OCI-LY7 (cell line): ENCODE results near the gene CFAP61. TPM values are rescaled to one million over a fixed set of nuclear protein-coding genes. Genes with fewer than 3 reads are reported as not detected.
A peak's percentile ranks its signal among the peaks of the same experiment; 100 is the strongest.

ENCODE experiments used
- BruUV-seq: library from RNA; stranded (reverse); fragments of 400-500 nt; replicated peaks from 2 replicates; lab custom pipeline; 2021; lab: Mats Ljungman, UMichigan
- CTCF ChIA-PET: fragments of 300-600 bp; sonication (Branson Sonifier 250); formaldehyde crosslinking; loops from one replicate; lab custom pipeline; 2022; ENCODE audit warnings: antibody characterized with exemption; ENCODE audit not compliant: unreplicated experiment; lab: Charles Lee
- POLR2A ChIA-PET: fragments of 300-600 bp; sonication (Branson Sonifier 250); formaldehyde crosslinking; loops from one replicate; lab custom pipeline; 2022; ENCODE audit warnings: antibody characterized with exemption; lab: Charles Lee
- DNase-seq: peaks from one replicate; pipeline ENCODE4 v3.0.0-alpha.2; 2015; ENCODE audit warnings: low spot score
- H2AFZ ChIP-seq: fragments of 200-600 bp; sonication (generic), shearing (Covaris generic); 2 replicates; pipeline ENCODE4 v1.6.1; 2014; ENCODE audit warnings: mild to moderate bottlenecking, antibody characterized with exemption, low read length, moderate library complexity
- H3K27ac ChIP-seq: fragments of 200-600 bp; sonication (generic); 2 replicates; pipeline ENCODE4 v1.5.1; 2014; ENCODE audit warnings: mixed run types, low read depth, mild to moderate bottlenecking, moderate library complexity, low read length, inconsistent platforms; ENCODE audit not compliant: poor library complexity, severe bottlenecking
- H3K36me3 ChIP-seq: fragments of 200-600 bp; sonication (generic); 2 replicates; pipeline ENCODE4 v1.6.1; 2014; ENCODE audit warnings: mild to moderate bottlenecking, antibody characterized with exemption, low read length, moderate library complexity, mixed read lengths; ENCODE audit not compliant: insufficient read depth
- H3K4me1 ChIP-seq: fragments of 200-600 bp; sonication (generic); 2 replicates; pipeline ENCODE4 v1.5.1; 2014; ENCODE audit warnings: mild to moderate bottlenecking, low read length; ENCODE audit not compliant: insufficient read depth, poor library complexity, severe bottlenecking
- H3K4me2 ChIP-seq: fragments of 200-600 bp; sonication (generic); 2 replicates; pipeline ENCODE4 v1.6.1; 2014; ENCODE audit warnings: mild to moderate bottlenecking, low read length
- H3K4me3 ChIP-seq: fragments of 200-600 bp; sonication (generic); 2 replicates; pipeline ENCODE4 v1.5.1; 2014; ENCODE audit warnings: mild to moderate bottlenecking, low read depth, low read length; ENCODE audit not compliant: poor library complexity, severe bottlenecking
- H3K79me2 ChIP-seq: fragments of 200-600 bp; sonication (generic); 2 replicates; pipeline ENCODE4 v1.6.1; 2016; ENCODE audit warnings: low read depth, mild to moderate bottlenecking, low read length, moderate library complexity, mixed read lengths; ENCODE audit not compliant: insufficient read depth
- H3K9me2 ChIP-seq: fragments of 200-600 bp; sonication (generic); 2 replicates; pipeline ENCODE4 v1.6.1; 2016; ENCODE audit warnings: mild to moderate bottlenecking, low read length, mixed read lengths; ENCODE audit not compliant: insufficient read depth
- H3K9me3 ChIP-seq: fragments of 200-600 bp; sonication (generic); 2 replicates; pipeline ENCODE4 v1.6.1; 2014; ENCODE audit warnings: mild to moderate bottlenecking, mixed run types, low read length, mixed read lengths
- H4K20me1 ChIP-seq: fragments of 200-600 bp; sonication (generic); 2 replicates; pipeline ENCODE4 v1.6.1; 2014; ENCODE audit warnings: mild to moderate bottlenecking, antibody characterized with exemption, low read length, moderate library complexity, mixed read lengths; ENCODE audit not compliant: insufficient read depth
- CTCF ChIP-seq: fragments of 200-600 bp; sonication (generic); conservative IDR thresholded peaks from 2 replicates; pipeline ENCODE4 v1.5.1; 2014; ENCODE audit warnings: mild to moderate bottlenecking, antibody characterized with exemption, low read length, moderate library complexity, mixed read lengths
- EZH2phosphoT487 ChIP-seq: fragments of 200-600 bp; sonication (generic); IDR thresholded peaks from 2 replicates; pipeline ENCODE4 v1.6.1; 2018; ENCODE audit warnings: low read depth, borderline replicate concordance, mild to moderate bottlenecking, mixed run types, antibody characterized with exemption, low read length, moderate library complexity, mixed read lengths
- intact Hi-C: fragments of 100-400 bp; cut with micrococcal nuclease; formaldehyde crosslinking; loops from one replicate; pipeline ENCODE4 v1.10.0; 2022; ENCODE audit not compliant: unreplicated experiment
- total RNA-seq, 2 experiments: library from RNA; depleted of rRNA in 1 of 2; stranded (reverse); fragments of >200 nt in 1 of 2; shearing (Covaris generic) in 1 of 2; gene quantifications; 2 replicates each; pipeline ENCODE4 v1.2.3, GENCODE V29; 2014 to 2022

Gene CFAP61
- total RNA-seq, 2 experiments from 2014 or later = 0.06 TPM; not detected in 1

- intact Hi-C loops = no loop called here
- H3K27ac ChIP-seq = no peak overlapping the region
- peaks cover 15% of the 10 kb centered on the region; the same call in 1 of the 2 replicates for H3K36me3 ChIP-seq
- H3K79me2 ChIP-seq = peaks cover 24% of the 10 kb centered on the region
- ChIA-PET POLR2A (interaction anchor here (0.5 to 3.9 kb wide), 2 partner anchors 38 to 1112 kb away, joined by 3 to 23 read pairs; partner anchors contain the start of genes CFAP61 and CRNKL1), CTCF (no interaction called here)
- no peak overlapping the region for H3K4me2 ChIP-seq
- no peak for TF ChIP-seq CTCF
- TF ChIP-seq EZH2phosphoT487 = no peak
- peaks cover 11% of the 10 kb centered on the region; the same call in 1 of the 2 replicates for H4K20me1 ChIP-seq
- no peaks in the 10 kb centered on the region for H3K9me3 ChIP-seq
- H3K4me1 ChIP-seq = peaks cover 25% of the 10 kb centered on the region
- H3K4me3 ChIP-seq = no peak overlapping the region
- H3K9me2 ChIP-seq = no peaks in the 10 kb centered on the region
- DNase-seq = no peak
- peak overlapping the region; percentile 22; the same call in 1 of the 2 replicates for H2AFZ ChIP-seq
- BruUV-seq = no TSS peak
These were observed 37.7 kb upstream of the CFAP61 start for GRCh38 chr20:20014659-20015058.

- no peak for TF ChIP-seq EZH2phosphoT487
- TF ChIP-seq CTCF = peak; percentile 65
- ChIA-PET POLR2A (interaction anchor here (0.8 to 3.9 kb wide), 6 partner anchors 9 to 35 kb away, joined by 3 to 23 read pairs (median 4); partner anchors contain the start of genes CFAP61 and CRNKL1), CTCF (no interaction called here)
- Histone ChIP-seq H3K9me2 (no peaks in the 10 kb centered on the region), H2AFZ (peak within 1 kb of the TSS; percentile 83), H4K20me1 (peaks cover 11% of the 10 kb centered on the region; the same call in 1 of the 2 replicates), H3K4me3 (peak within 1 kb of the TSS; percentile 96), H3K27ac (peak within 1 kb of the TSS; percentile 51), H3K4me1 (peaks cover 33% of the 10 kb centered on the region), H3K36me3 (peaks cover 33% of the 10 kb centered on the region), H3K9me3 (no peaks in the 10 kb centered on the region), H3K79me2 (peaks cover 47% of the 10 kb centered on the region), H3K4me2 (peak within 1 kb of the TSS; percentile 91)
- peak; percentile 92 for DNase-seq
- intact Hi-C loops = loop anchor here (1.0 kb wide), 1 partner anchor 35 kb away; the partner anchor contains the start of genes CFAP61 and CRNKL1
- no TSS peak for BruUV-seq
These were observed 35.1 kb upstream of the CFAP61 start, which contains the start of gene NAA20 for GRCh38 chr20:20017001-20017843. NAA20 (plus strand) TSS chr20:20017362; CDS start chr20:20017397, 35 bp downstream.
